Adipocyte (in vitro differentiated cells): Measurements from ENCODE around the gene TMEM218.
A peak's percentile ranks its signal among the peaks of the same experiment; 100 is the strongest.
"Not testable (repeated sequence)": the region's sequence is repeated elsewhere in the genome, so short reads cannot be mapped to it uniquely, and the experiment has no call there.

Experiments
- DNase-seq: peaks from one replicate; pipeline ENCODE4 v3.0.0-alpha.2; 2015; ENCODE audit warnings: low read depth
- H3K27me3 ChIP-seq: replicated peaks from 2 replicates; pipeline ENCODE4 v1.7.0; 2013; ENCODE audit warnings: mild to moderate bottlenecking, low read length, moderate library complexity; ENCODE audit not compliant: control insufficient read depth, insufficient read depth
- H3K36me3 ChIP-seq: 2 replicates; pipeline ENCODE4 v1.7.0; 2013; ENCODE audit warnings: low read length, mild to moderate bottlenecking, moderate library complexity; ENCODE audit not compliant: control insufficient read depth, insufficient read depth, severe bottlenecking
- H3K4me1 ChIP-seq: 2 replicates; pipeline ENCODE4 v1.7.0; 2013; ENCODE audit warnings: mild to moderate bottlenecking, low read length, moderate library complexity; ENCODE audit not compliant: control insufficient read depth, insufficient read depth
- H3K4me3 ChIP-seq: 2 replicates; pipeline ENCODE4 v1.7.0; 2013; ENCODE audit warnings: mild to moderate bottlenecking, low read length, moderate library complexity
- H3K9ac ChIP-seq: 2 replicates; pipeline ENCODE4 v1.7.0; 2013; ENCODE audit warnings: mild to moderate bottlenecking, low read length, moderate library complexity
- H3K9me3 ChIP-seq: 2 replicates; pipeline ENCODE4 v1.7.0; 2013; ENCODE audit warnings: mild to moderate bottlenecking, low read length, moderate library complexity; ENCODE audit not compliant: control insufficient read depth

TMEM218 gene

DNA sequence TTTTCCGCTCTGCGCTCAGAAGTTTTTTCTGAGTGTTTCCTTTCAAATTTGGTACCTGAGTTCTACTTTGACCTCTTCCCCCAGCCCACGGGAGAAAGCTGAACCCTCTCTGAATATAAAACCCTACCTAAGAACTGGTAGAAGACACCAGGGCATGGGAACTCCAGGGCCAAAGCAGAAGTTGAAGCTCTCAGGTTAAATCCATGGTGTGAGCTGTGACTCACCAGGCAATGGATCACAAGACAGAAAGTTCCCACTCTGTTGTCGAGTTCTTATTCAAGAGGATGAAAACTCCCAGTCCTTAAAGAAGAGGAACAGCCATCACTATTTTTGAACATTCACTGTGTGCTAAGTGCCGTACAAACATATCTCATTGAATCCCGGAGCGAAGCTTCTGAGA lies 8.9 kb downstream of the TMEM218 start:
- H3K9ac ChIP-seq, result no peak overlapping the region
- H3K4me1 ChIP-seq, result peaks cover 15% of the 10 kb centered on the region
- H3K27me3 ChIP-seq, result no peaks in the 10 kb centered on the region
- no peak overlapping the region for H3K4me3 ChIP-seq
- no peak for DNase-seq
- H3K9me3 ChIP-seq, result no peaks in the 10 kb centered on the region
- H3K36me3 ChIP-seq, result peaks cover 20% of the 10 kb centered on the region

- no peaks in the 10 kb centered on the region for H3K9me3 ChIP-seq
- H3K9ac ChIP-seq, result no peak overlapping the region
- peaks cover 15% of the 10 kb centered on the region for H3K4me1 ChIP-seq
- no peaks in the 10 kb centered on the region for H3K27me3 ChIP-seq
- DNase-seq, result no peak
- no peak overlapping the region for H3K4me3 ChIP-seq
- H3K36me3 ChIP-seq, result peaks cover 24% of the 10 kb centered on the region
These were observed 9.4 kb downstream of the TMEM218 start for GRCh38 chr11:125102025-125102424.

DNA sequence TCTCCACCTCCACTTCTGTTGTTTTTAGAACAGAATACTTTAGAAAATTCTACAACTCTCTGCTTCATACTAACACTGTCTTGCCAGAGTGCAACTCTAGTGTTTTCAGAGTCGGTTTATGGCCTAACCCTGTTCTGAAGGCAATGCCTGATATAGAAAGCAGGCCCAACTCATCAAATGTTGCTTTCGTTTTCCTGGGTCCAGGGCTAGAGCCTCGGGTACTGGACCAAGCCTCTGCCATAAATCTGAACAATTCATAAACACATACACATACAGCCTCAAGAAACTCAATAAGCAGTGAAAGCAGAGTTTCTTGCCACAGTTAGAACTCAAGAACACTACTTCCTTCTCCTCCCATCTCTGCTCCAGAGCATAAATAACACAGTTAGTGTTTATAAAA lies 9.8 kb downstream of the TMEM218 start:
- Histone ChIP-seq H3K4me3 (no peak overlapping the region), H3K27me3 (no peaks in the 10 kb centered on the region), H3K9ac (no peak overlapping the region), H3K4me1 (peaks cover 15% of the 10 kb centered on the region), H3K36me3 (peaks cover 28% of the 10 kb centered on the region), H3K9me3 (no peaks in the 10 kb centered on the region)
- DNase-seq, result no peak

GRCh38 chr11:125100136-125100535 lies 11.3 kb downstream of the TMEM218 start:
- H3K36me3 ChIP-seq, result peaks cover 34% of the 10 kb centered on the region
- DNase-seq, result no peak

GRCh38 chr11:125094731-125095130 lies 16.7 kb downstream of the TMEM218 start:
- peaks cover 11% of the 10 kb centered on the region for H3K4me1 ChIP-seq
- H3K9ac ChIP-seq, result no peak overlapping the region
- H3K9me3 ChIP-seq, result no peaks in the 10 kb centered on the region
- H3K4me3 ChIP-seq, result no peak overlapping the region
- peaks cover 28% of the 10 kb centered on the region for H3K36me3 ChIP-seq
- no peaks in the 10 kb centered on the region for H3K27me3 ChIP-seq
- no peak for DNase-seq

More at GRCh38 chr11:125100136-125100535, 11.3 kb downstream of the TMEM218 start:
- Histone ChIP-seq H3K27me3 (no peaks in the 10 kb centered on the region), H3K4me3 (no peak overlapping the region), H3K9ac (no peak overlapping the region), H3K9me3 (no peaks in the 10 kb centered on the region), H3K4me1 (peaks cover 9% of the 10 kb centered on the region)

DNA sequence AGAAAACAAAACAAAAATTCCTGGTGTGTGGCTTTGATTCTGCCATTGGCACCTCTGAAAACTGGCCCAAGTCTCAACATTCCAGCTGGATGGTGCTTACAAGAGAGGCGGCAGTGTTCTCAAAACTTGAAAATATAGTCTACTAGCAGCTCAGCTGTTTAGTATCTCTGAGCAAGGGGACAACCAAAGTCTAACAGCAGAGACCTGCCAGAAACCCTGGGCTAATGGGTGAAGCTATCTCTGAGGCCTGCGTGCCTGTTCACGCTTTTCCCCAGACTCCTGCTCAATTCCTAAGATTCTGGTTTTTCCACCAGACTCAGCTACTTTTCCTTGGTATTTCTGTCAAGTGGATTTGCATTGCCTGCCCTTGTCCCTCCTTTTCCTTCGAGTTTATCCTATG lies 17.9 kb downstream of the TMEM218 start:
- DNase-seq, result no peak
- Histone ChIP-seq H3K27me3 (no peaks in the 10 kb centered on the region), H3K36me3 (peaks cover 27% of the 10 kb centered on the region), H3K9ac (no peak overlapping the region), H3K4me1 (peaks cover 11% of the 10 kb centered on the region), H3K9me3 (no peaks in the 10 kb centered on the region), H3K4me3 (no peak overlapping the region)

- DNase-seq, result no peak
- H3K27me3 ChIP-seq, result no peaks in the 10 kb centered on the region
- H3K4me1 ChIP-seq, result peaks cover 11% of the 10 kb centered on the region
- no peak overlapping the region for H3K9ac ChIP-seq
- peaks cover 20% of the 10 kb centered on the region for H3K36me3 ChIP-seq
- no peak overlapping the region for H3K4me3 ChIP-seq
- no peaks in the 10 kb centered on the region for H3K9me3 ChIP-seq
These were observed 18.8 kb downstream of the TMEM218 start for GRCh38 chr11:125092669-125093068.

DNA sequence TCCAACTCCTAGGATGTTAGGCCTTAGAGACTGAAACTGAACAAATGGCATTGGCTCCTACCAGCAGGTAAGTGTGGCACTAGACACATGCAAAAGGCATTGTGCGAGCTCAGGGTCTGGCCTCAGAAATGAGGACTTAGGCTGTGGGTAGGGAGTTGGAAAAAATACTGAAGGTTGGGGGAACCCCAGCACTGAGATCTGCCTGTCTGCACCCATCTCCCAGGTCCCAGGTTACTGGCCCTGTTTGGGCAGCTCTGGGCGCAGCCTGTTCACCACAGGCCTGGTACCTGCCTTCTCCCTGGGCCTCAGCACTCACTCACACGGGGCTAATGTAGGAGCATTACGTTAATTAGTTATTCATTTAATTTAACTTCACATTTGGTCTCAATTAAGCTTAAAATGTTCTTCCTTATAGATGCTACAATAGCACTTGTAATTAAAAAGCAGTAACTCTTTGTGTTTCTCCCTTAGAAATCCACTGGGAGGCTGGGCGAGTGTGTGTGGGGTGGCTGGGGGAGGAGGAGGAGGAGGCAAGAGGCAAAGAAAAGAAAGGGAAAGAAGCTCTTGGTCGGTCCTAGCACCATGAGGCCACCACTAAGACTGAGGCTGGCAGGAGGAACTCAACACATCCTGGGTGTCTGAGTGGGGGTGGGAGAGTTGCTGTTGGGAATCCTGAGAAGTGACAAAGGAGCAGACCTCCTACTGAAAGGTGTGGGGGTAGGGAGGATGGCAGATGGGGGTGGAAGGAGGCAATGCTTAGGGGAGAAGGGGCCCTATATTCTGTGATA lies 19.4 kb downstream of the TMEM218 start:
- Histone ChIP-seq H3K36me3 (peaks cover 15% of the 10 kb centered on the region), H3K4me1 (peaks cover 11% of the 10 kb centered on the region), H3K9me3 (no peaks in the 10 kb centered on the region), H3K27me3 (no peaks in the 10 kb centered on the region), H3K9ac (no peak overlapping the region), H3K4me3 (no peak overlapping the region)
- DNase-seq, result no peak

GRCh38 chr11:125091247-125091876 lies 20.1 kb downstream of the TMEM218 start:
- Histone ChIP-seq H3K9me3 (no peaks in the 10 kb centered on the region), H3K4me3 (no peak overlapping the region), H3K36me3 (peaks cover 9% of the 10 kb centered on the region), H3K27me3 (no peaks in the 10 kb centered on the region), H3K4me1 (peaks cover 11% of the 10 kb centered on the region), H3K9ac (peak overlapping the region; percentile 27)
- peak; percentile 78 for DNase-seq

DNA sequence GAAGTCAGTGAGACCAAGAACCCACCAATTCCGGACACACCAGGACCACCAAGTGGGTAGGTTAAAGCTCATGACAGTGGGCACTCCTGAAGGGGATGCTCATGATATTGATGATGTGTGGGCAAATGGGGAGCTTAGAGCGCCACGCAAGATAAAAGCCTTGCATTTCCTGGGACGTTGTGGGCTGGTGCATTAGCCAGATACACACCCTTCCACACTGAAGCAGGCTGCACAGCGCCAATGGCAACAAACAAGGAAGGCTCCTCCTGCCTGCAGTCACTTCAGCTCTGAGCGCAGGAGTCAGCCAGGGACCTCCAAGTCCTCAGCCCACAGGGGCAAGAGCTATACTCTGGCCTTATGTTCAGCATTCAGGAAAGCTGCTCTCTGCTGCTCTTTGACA lies 20.6 kb downstream of the TMEM218 start:
- no peak for DNase-seq
- no peak overlapping the region for H3K4me3 ChIP-seq
- peaks cover 11% of the 10 kb centered on the region for H3K4me1 ChIP-seq
- peaks cover 5% of the 10 kb centered on the region for H3K36me3 ChIP-seq
- no peaks in the 10 kb centered on the region for H3K27me3 ChIP-seq
- no peak overlapping the region for H3K9ac ChIP-seq
- H3K9me3 ChIP-seq, result no peaks in the 10 kb centered on the region

DNA sequence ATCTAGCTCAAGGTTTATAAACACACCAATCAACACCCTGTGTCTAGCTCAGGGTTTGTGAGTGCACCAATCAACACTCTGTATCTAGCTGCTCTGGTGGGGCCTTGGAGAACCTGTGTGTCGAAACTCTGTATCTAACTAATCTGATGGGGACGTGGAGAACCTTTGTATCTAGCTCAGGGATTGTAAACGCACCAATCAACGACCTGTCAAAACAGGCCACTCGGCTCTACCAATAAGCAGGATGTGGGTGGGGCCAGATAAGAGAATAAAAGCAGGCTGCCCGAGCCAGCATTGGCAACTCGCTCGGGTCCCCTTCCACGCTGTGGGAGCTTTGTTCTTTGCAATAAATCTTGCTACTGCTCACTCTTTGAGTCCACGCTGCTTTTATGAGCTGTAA lies 21.3 kb downstream of the TMEM218 start:
- not testable (repeated sequence) for H3K27me3 ChIP-seq, DNase-seq, H3K4me3 ChIP-seq, H3K9ac ChIP-seq, H3K36me3 ChIP-seq, H3K9me3 ChIP-seq
- H3K4me1 ChIP-seq, result peaks cover 11% of the 10 kb centered on the region
